Astrocyte of the cerebellum (primary cell): ENCODE results near the gene LDLRAD2.

Source experiments
- DNase-seq: peaks from one replicate; pipeline ENCODE4 v3.0.0-alpha.2; 2011; ENCODE audit warnings: low read depth
- H3K4me3 ChIP-seq: 2 replicates; pipeline ENCODE4 v1.5.1; 2011; ENCODE audit warnings: mild to moderate bottlenecking, low read depth, low read length, moderate library complexity
- CTCF ChIP-seq: IDR thresholded peaks from 2 replicates; pipeline ENCODE4 v1.5.1; 2012; ENCODE audit warnings: low read length, low read depth, moderate library complexity, mild to moderate bottlenecking; ENCODE audit errors: missing control alignments
- in situ Hi-C: cut with HindIII; loops from 2 replicates; pipeline ENCODE4 v1.10.0; 2017; ENCODE audit warnings: low sequenced_read_pairs

The LDLRAD2 gene

GRCh38 chr1:21836729-21837128, 24.7 kb downstream of the LDLRAD2 start:
- DNase-seq, result no peak
- TF ChIP-seq CTCF, result no peak
- in situ Hi-C loops, result no loop called here
- no peak overlapping the region for H3K4me3 ChIP-seq

DNA sequence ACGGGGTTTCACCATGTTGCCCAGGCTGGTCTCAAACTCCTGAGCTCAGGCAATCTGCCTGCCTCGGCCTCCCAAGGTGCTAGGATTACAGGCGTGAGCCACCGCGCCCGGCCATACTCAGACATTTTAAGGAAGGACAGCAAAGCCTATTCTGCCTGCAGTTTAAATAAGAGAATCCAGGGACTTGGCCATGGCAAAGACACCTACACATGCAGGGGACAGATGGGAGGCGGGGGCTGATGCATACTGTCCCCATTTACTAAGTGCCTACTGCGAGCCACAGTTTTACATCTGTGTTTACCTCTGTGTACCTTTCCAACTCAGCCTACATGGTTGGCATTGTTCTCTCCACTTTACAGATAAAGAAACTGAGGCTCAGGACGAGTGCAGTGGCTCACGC, 25.4 kb downstream of the LDLRAD2 start:
- in situ Hi-C loops, result no loop called here
- TF ChIP-seq CTCF, result no peak
- H3K4me3 ChIP-seq, result no peak overlapping the region
- no peak for DNase-seq

DNA sequence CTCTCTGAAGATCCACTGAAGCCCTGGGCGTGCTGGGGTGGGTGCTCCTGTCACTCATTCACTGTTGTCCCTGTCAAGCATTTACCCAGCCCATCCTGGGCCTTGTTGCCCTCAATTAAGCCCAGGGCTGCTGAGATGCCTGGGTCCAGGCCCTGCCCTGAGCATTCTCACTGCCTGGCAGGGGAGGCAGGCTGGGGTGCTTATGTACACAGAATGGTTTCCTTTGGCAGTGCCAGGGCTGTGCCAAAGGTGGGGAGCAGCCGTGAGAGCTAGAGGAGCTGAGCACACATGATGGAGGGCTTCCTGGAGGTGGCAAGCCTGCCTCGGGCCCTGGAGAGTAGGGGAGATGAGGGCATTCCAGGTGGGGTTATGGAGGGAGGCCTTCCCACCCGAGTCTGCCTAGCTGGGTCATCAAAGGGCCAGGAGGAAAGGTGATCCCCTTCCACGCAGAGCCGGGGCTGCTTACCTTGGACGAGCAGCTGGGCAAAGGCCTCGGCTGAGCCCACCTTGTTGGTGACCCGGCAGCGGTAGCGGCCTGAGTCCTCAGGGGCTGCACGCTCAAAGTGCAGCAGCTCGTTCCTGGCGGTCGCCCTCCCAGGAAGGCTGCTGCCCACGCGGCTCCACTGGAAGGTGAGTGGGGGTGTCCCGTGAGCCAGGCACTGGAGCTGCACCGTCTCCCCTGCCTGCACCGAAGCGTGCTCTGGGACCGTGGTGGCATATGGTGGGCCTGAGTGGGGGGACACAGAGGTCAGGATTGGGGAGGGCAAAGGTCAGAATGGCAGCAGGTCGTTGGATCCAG, 26.5 kb downstream of the LDLRAD2 start:
- in situ Hi-C loops, result no loop called here
- no peak overlapping the region for H3K4me3 ChIP-seq
- no peak for DNase-seq
- TF ChIP-seq CTCF, result no peak

- DNase-seq, result no peak
- in situ Hi-C loops, result loop anchor here (5.0 kb wide), 1 partner anchor 48 kb away; no protein-coding TSS in a partner anchor
- TF ChIP-seq CTCF, result no peak
Observed at GRCh38 chr1:21839337-21840037, 27.4 kb downstream of the LDLRAD2 start.

DNA sequence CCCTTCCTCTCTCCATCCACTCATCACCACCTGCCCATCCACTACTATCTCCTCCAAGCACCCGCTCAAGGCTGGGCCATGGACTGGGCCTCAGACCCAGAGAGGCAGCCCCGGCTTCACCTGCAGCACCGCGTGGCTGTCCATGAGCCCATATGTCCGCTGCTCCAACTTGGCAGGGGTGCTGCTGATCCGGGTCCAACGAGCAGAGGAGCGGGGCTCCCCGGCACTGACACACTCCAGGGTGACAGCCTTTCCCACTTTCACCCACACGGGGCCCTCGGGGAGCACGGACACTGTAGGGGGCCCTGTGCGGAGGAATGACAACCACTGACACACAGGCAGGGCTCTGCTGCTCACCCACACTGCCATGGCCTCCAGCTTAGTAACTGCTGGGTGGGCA, 28.9 kb downstream of the LDLRAD2 start:
- no peak overlapping the region for H3K4me3 ChIP-seq
- no peak for TF ChIP-seq CTCF
- no peak for DNase-seq
- in situ Hi-C loops, result loop anchor here (5.0 kb wide), 1 partner anchor 46 kb away; no protein-coding TSS in a partner anchor

More at GRCh38 chr1:21839337-21840037, 27.4 kb downstream of the LDLRAD2 start:
- H3K4me3 ChIP-seq, result no peak overlapping the region

DNA sequence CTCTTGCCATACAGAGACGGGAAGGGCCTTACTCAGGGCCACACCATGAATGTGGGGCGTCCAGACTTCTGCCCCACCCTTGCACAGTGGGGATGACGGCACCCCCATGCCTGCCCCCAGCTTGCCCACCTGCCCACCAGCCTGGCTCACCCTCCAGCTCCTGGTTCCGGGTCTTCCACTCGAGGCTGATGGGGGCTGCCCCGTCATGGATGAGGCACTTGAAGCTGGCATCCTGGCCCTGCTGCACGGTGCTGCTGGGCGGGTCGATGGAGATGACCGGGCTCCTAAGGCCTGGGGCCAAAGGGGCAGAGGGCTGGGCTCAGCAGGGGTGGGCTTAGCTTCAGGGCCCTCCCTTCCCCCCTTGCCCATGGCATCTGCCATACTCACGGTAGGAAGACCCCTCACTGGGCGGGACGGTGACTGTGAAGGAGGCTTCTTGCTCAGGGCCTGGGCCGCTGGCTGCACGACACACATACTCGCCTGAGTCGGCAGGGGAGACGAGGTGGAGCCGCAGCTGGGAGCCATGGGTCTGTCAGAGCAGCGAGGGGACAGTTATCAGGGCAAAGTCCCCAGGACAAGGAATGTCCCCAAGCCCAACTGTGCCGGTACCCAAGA, 29.9 kb downstream of the LDLRAD2 start:
- in situ Hi-C loops, result loop anchor here (5.0 kb wide), 1 partner anchor 45 kb away; no protein-coding TSS in a partner anchor
- DNase-seq, result no peak
- H3K4me3 ChIP-seq, result no peak overlapping the region
- TF ChIP-seq CTCF, result no peak
